SH-SY5Y (cell line): ENCODE data around the gene SMLR1.

Experiments used
- GATA2 ChIP-seq: IDR thresholded peaks from 2 replicates; pipeline ENCODE4 v1.6.1; 2011; ENCODE audit warnings: mild to moderate bottlenecking, low read depth, low read length
- GATA3 ChIP-seq: IDR thresholded peaks from 2 replicates; pipeline ENCODE4 v1.6.1; 2011; ENCODE audit warnings: low read depth, mild to moderate bottlenecking, low read length, moderate library complexity

DNA sequence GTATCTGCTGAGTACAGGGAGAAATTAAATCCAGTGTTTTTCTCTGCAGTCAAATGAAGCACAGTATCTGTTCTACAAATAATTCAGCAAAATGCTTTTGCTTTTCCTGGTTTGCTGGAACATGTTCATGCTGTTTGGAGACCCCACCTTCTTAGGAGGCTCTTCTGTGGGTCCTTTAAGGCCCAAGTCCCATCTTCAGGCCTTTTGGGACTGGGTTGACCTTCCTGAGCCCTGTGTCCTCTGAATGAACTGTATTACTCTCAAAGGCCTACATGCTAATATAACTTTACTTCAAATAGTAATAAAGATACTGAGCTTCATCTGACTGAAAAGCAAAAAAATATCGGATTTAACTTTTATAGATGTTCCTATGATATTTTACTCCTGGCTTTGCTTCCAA, 19.3 kb downstream of the SMLR1 start:
- TF ChIP-seq GATA2 (no peak), GATA3 (no peak)
